Measurements from ENCODE around the gene ATXN1.
"Not testable (repeated sequence)": the region's sequence is repeated elsewhere in the genome, so short reads cannot be mapped to it uniquely, and the experiment has no call there.

The ATXN1 gene

GRCh38 chr6:16466800-16467553 lies 294.3 kb downstream of the ATXN1 start:
- DNase-seq = no peak

GRCh38 chr6:16464045-16464444 lies 297.2 kb downstream of the ATXN1 start:
- DNase-seq = no peak

- DNase-seq = not testable (repeated sequence)
These were observed 298.0 kb downstream of the ATXN1 start for GRCh38 chr6:16463246-16463645.

GRCh38 chr6:16461491-16461890 lies 299.8 kb downstream of the ATXN1 start:
- no peak for DNase-seq

- DNase-seq = not testable (repeated sequence)
These were observed 301.8 kb downstream of the ATXN1 start for GRCh38 chr6:16459472-16459871.

GRCh38 chr6:16452348-16452747 lies 308.9 kb downstream of the ATXN1 start:
- DNase-seq = no peak

GRCh38 chr6:16450821-16451220 lies 310.4 kb downstream of the ATXN1 start:
- DNase-seq = no peak

GRCh38 chr6:16450285-16450684 lies 311.0 kb downstream of the ATXN1 start:
- DNase-seq = no peak

- no peak for DNase-seq
These were observed 315.0 kb downstream of the ATXN1 start for GRCh38 chr6:16446273-16446672.

GRCh38 chr6:16442031-16442430 lies 319.2 kb downstream of the ATXN1 start:
- DNase-seq = no peak

- DNase-seq = no peak
These were observed 320.0 kb downstream of the ATXN1 start for GRCh38 chr6:16441262-16441661.

- no peak for DNase-seq
These were observed 320.5 kb downstream of the ATXN1 start for GRCh38 chr6:16440636-16441212.

GRCh38 chr6:16438718-16439591 lies 322.3 kb downstream of the ATXN1 start:
- DNase-seq = no peak

GRCh38 chr6:16437984-16438383 lies 323.3 kb downstream of the ATXN1 start:
- DNase-seq = no peak

- no peak for DNase-seq
These were observed 324.2 kb downstream of the ATXN1 start for GRCh38 chr6:16437095-16437494.

GRCh38 chr6:16436550-16436949 lies 324.7 kb downstream of the ATXN1 start:
- no peak for DNase-seq

- DNase-seq = no peak
These were observed 326.4 kb downstream of the ATXN1 start for GRCh38 chr6:16434885-16435284.

- no peak for DNase-seq
These were observed 327.8 kb downstream of the ATXN1 start for GRCh38 chr6:16433338-16433890.

GRCh38 chr6:16432075-16433032 lies 328.9 kb downstream of the ATXN1 start:
- DNase-seq = no peak

GRCh38 chr6:16431106-16431505 lies 330.2 kb downstream of the ATXN1 start:
- DNase-seq = no peak

GRCh38 chr6:16430391-16431089 lies 330.7 kb downstream of the ATXN1 start:
- no peak for DNase-seq

- DNase-seq = no peak
These were observed 331.6 kb downstream of the ATXN1 start for GRCh38 chr6:16429669-16430068.
